DMS79 (cell line): ENCODE measurements around the gene POMC.
"Not testable (repeated sequence)": the region's sequence is repeated elsewhere in the genome, so short reads cannot be mapped to it uniquely, and the experiment has no call there.

Experiments used
- DNase-seq: peaks from one replicate; lab custom pipeline; 2025; lab: John Stamatoyannopoulos, UW

POMC gene

DNA sequence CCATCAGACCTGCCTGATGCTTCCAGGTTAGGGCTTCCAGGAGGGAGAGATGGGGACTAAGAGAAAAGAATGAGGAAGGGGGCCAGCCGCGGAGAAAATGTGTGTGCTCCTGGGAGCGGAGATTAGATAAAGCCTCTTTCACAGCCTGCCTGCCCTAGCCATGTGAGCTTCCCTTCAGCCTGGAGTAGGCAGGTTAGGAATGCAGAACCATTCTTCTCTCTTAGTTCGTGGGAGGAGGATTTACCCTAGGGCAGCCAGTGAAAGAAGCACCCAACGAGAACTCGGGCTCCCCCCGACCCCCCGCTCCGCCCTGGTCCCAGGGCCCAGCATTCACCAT, 36.1 kb downstream of the POMC start:
- DNase-seq, result no peak

DNA sequence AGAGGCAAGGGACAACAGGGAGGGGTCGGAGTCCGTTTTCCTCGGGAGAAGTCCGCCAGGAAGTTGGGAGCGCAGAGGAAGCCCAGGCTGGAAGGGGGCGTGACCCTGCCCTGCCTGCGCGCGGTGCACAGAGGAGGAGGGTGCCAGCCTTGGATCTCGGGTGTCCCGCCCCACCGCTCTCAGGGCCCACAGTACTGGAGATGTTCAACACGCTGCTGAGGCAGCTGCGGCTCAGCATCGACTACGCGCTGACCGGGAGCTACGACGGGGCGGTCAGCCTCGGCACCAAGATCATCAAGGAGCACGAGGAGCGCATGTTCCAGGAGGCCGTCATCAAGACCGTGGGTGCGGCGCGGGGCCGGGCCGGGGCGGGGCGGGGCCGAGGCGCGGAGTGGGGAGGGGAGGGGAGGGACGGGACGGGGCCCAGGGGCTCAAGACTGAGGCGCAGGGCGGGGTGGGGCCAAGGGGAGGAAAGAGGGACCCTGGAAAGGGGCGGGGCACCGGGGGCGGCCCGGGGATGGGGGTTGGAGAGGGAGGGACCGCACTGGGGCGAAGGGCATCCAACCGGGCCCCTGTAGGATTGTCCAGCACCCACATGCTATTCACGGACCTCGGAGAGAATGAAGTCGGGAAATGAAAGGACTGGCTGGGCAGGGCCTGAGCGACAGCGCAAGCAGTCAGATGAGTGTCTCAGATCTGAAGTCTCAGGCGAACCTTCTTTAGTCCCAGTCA, 36.6 kb downstream of the POMC start:
- DNase-seq, result no peak

DNA sequence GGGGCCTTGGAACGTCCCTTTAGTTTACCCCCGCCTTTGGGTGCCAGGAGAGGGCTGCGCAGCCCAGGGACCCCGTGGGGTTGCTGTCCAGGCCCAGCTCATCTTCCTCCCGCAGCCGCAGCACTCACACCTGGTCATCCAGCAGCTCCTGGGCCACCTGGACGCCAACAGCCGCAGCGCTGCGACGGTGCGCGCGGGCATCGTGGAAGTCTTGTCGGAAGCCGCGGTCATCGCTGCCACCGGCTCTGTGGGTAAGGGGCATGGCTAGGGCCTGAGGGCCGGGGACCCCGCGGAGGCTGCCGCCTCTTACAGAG, 37.2 kb downstream of the POMC start:
- DNase-seq, result no peak

DNA sequence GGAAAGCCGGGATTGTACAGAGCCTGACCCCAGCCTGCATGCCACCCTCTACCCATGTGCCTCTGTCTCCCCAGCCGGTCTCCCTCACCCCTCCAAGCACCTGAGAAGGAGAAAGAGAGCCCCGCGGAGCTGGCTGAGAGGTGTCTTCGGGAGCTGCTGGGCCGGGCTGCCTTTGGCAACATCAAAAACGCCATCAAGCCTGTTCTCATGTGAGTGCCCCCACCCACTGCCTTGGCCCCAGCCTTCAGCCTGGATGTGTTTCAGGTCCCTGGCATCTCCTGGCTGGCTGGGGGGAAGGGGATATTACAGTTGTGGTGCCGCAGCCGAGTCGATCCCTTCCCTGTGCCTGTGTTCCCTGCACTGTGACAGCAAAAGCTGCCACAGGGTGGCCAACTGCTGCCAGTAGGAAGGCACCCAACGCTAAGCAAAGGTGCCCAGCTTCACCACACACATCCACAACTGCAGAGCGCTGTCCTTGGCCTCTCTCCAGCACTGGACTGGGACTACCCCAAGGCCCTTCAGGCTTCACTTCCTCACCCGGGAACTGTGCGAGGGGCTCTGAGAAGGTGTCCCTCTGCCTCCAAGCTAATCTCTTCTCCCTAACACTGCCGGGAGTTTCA, 38.4 kb downstream of the POMC start:
- no peak for DNase-seq

DNA sequence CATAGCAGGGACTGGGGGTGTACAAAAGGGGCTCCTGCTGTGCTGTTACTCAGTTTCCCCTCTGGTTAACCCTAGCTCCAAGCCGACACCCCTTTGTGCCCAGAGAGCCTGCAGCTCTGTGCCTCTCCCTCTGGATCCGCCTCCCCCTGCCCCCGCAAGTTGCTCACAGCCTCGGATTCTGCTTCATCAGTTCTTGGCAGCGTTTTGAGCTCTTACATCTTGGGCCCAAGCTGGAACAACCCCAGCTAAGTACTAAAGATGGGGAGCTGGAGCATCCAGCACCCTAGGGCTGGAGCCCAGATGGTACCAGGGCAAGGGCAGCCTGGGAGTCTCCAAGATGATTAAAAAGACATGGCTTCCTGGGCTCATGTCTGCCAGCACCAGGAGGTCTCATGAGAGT, 40.7 kb downstream of the POMC start:
- no peak for DNase-seq

DNA sequence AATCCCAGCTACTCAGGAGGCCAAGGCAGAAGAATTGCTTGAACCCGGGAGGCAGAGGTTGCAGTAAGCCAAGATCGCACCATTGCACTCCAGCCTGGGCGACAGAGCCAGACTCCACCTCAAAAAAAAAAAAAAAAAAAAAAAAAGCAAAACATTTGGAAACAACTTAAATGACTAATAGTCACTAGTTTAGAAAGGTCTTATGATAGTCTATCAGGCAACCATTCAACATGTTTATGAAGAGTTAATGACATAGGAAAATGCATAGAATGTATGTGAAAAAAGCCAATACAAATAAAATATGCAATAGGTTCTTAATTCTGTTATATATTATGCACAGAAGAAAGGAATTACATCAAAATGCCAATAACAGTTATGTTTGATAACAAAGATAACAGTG, 41.3 kb downstream of the POMC start:
- not testable (repeated sequence) for DNase-seq

DNA sequence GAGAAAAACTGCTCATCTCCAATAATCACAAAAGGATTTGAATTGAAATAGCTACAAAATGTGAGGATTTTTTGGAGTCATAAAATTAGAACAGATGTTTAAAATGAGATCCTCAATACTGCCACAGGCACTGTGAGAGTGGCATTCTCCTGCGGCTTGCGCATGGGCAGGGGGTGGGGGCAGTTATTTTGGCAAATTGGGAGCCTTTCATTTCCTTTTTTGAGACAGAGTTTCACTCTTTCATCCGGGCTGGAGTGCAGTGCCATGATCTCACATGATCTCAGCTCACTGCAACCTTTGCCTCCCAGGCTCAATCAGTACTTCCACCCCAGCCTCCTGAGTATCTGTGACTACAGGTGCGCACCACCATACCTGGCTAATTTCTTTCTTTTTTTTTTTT, 42.4 kb downstream of the POMC start:
- DNase-seq, result no peak

DNA sequence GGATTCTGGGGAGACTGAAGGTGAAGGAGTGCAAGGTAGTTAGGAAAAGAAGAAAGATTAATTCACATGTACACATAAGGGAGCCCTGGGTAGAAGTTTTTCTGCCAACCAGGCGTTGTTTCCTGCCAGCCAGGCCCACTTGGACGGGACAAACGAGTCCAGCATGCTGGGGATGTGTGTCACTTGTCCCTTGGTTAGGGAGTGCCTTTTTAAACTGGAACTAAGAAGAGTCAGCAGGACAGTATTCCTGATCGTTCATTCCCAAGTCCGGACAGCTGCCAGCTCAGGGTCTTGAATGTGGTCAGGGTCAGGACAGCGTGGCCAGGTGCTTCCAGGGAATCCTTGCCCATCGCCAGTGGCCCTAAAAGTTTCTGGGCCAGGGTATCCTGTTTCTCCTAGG, 43.2 kb downstream of the POMC start:
- DNase-seq, result no peak

DNA sequence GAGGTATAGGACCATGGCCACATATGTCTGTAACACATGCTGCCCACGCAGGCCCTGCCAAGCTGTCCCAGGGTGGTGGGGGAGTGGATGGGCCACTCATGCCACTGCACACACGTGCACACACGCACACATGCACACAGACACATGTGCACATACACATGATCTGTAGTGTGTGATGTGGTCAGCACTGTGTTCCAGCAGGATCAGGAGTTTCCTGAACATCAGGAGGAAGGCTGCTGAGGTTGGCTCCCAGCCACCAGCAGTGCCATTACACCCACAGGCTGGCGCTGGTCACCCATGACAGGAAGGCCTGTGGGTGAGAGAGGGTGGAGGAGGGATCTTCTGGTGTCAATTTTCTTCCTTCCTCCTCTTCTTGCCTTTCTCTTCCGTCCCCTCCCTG, 44.7 kb downstream of the POMC start:
- no peak for DNase-seq

DNA sequence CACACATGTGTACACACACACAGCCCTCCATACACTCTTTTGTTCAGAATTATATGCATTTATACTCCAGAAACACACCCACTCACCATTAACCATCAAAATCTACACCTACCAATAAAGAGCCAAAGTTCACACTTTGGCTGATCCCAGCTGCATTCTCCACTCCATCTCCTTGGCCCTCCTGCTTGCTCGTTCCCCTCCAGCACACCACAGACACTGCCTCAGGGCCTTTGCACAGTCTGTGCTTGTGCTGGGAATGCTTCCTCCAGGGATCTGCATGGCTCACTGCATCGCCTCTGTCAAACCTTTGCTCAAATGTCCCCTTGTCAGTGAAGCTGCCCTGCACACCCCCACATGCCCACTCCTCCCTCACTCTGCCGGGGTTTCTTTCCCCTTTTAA, 46.0 kb downstream of the POMC start:
- DNase-seq, result no peak

DNA sequence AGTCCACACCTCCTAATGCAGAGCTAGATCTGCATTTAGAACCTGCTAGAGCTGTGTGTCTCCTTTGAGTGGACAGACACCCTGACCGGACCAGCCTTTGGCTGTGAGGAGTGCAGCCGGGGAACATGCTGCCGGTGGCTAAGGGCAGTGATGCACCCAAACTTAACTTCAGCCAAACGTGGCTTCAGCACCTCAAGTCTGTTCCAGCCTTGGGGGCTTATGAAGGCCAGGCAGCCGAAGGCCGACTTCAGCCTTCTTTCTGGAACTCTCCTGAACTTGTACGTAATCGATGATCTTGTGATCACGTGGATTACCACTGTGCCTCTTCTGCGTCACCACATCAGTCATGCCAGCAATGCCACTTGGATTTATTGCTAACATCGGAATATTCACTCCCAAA, 49.1 kb downstream of the POMC start:
- DNase-seq, result no peak

DNA sequence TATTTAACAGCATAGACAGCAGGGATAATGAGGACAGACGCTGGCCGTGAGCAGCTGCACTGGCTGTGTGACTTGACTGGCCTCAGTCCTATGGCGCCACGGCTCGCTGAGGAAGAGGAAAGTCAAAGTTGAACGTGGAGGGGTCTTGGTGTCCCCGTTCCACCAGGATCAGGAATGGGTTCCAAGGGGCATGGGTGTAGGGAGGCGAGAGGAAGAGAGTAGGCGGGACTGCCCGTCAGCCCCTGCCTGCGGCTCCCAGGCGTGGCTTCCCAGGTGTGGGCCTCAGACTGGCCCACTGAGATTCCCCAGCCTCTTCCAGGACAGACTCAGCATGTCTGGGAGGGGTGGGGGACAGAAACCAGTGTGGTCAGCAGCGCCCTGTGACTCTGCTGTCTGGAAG, 51.4 kb downstream of the POMC start:
- no peak for DNase-seq

DNA sequence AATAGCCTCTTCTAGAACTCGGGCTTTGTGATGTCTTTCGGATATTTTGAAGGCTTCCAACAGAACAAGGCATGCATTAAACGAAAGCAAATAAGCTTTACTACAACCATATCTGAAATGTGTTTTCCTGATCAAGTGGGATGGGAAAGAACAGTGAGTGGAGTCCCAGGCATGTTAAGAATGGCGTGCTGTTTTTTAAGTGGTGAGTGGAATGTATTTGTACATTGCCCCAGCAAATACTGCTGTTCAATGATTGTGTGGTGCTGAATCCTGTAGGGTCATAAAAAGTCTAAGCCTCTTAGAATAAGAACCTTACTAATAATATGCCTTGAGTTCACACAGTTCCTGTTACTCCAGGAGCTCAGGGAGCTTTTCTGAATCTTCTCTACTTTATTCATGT, 52.5 kb downstream of the POMC start:
- DNase-seq, result no peak

DNA sequence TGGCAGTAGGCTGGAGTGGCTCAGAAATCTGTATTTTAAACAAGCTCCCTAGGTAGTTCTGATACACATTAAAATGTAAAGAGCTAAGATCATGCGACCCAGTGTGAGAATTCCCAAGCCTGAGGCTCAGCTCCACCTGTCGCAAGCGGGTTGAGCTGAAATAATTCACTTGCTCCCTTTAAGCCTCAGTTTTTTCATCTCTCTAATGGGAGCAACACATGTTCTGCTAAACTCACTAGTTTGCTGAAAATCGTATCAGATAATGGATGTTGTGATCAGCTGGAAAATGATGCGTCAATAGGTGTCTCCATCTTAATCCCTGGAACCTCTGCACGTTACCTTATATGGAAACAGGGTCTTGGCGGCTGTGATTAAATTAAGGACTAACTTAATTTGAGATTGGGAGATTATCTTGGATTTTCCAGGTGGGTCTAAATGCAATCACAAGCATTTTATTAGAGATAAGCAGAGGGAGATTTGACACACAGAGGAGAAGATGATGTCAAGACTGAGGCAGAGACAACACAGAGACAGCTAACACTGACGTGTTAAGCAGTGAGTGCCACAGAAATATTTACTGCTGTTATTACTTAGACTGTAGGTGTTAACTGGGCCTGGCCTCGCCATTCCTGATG, 53.0 kb downstream of the POMC start:
- DNase-seq, result no peak

DNA sequence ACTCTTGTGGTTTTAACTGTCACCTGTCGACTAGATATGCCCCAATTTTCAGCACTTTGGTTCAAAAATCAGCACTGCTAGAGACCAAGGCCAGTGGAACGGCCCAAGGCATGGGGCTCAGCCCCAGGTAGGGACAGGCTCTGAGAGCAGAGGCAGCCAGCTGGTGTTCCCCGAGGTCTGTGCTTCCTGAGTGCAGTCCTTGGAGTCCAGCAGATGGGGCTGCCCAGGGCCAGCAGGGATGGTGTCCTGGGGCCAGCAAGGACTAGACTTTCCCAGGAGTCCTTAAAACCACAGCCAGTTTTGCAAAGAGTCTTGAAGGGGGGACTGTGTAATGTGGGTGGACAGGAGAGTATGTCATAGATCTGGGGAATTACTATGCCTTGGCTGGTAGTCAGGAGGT, 56.3 kb downstream of the POMC start:
- no peak for DNase-seq
